K562 (cell line): Measurements from ENCODE around the gene GNAI2. TPM values are rescaled to one million over a fixed set of nuclear protein-coding genes. Genes with fewer than 3 reads are reported as not detected.

Experiments
- CHD7 ChIP-seq: fragments of 200-600 bp; sonication (generic); IDR thresholded peaks from one replicate; pipeline ENCODE4 v1.6.1; 2012; ENCODE audit warnings: mild to moderate bottlenecking, low read depth, low read length, inconsistent platforms
- ZBTB40 ChIP-seq, 2 experiments: fragments of 450-650 bp in 1 of 2; sonication (generic) in 1 of 2; formaldehyde crosslinking in 1 of 2; IDR thresholded peaks; 2 replicates each; pipeline versions ENCODE4 v1.7.1 to v1.9.0; 2016 to 2022; ENCODE audit warnings: inconsistent platforms in 1 of 2, mild to moderate bottlenecking in 1 of 2, missing genetic modification reagents in 1 of 2
- polyA plus RNA-seq, 8 experiments: library from polyadenylated mRNA; depleted of rRNA in 4 of 8; stranded (reverse) in 5 of 8; unstranded in 3 of 8; fragments of >200 nt; fragmentation: Nextera tagmentation in 2 of 8; fragmentation: Illumina TruSeq in 1 of 8; extraction: Ambion mirVana in 2 of 8; extraction: Trizol in 1 of 8; gene quantifications; 2 replicates each; pipeline versions ENCODE4 v1.2.1 to v1.2.3, GENCODE V29; 2011 to 2014; ENCODE audit warnings: inconsistent platforms in 1 of 8, missing spikeins in 1 of 8
- total RNA-seq, 7 experiments: library from RNA; depleted of rRNA in 6 of 7; stranded (reverse); fragments of >200 nt in 6 of 7; fragmentation: Illumina TruSeq in 2 of 7; extraction: Trizol in 2 of 7; gene quantifications; 2 replicates each; pipeline versions ENCODE4 v1.2.1 to v1.2.3, GENCODE V29; 2011 to 2021; ENCODE audit warnings: low replicate concordance in 1 of 7

The GNAI2 gene
- total and polyA plus RNA-seq, 9 of the 15 experiments (the other 6 are each of a cell fraction or from before 2014, with no cell fraction given): 1.1 to 72.2 (median 42.7) TPM

GRCh38 chr3:50303013-50303815 is 67.2 kb downstream of the GNAI2 start, which contains the start of gene HYAL1 (continued):
- TF ChIP-seq CHD7 (no peak), ZBTB40 (IDR thresholded peaks at IDR 0.05) (no peak), ZBTB40 (CRISPR knock-in tag; IDR thresholded peaks at IDR 0.05) (no peak)
